ENCODE results near the gene LAMA3.

DNA sequence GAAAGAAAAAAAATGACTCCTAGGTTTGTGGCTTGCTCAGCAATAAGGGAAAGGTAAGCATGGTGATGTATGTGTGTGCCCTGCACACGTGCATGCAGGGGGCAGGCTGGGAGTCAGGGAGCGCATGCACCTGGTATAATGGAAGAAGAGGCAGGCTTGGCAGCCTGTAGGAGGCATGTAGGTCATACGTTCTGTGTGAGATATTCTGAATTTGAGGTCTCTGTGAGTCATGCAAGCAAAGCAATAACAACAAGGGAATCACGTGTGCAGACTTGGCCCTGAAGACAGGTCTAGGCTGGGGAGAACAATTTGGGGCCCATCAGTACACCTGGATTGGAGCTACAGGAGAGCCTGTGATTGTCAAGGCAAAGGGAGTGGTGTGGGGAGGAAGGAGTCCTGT lies 230.8 kb downstream of the LAMA3 start:
- TF ChIP-seq, protein P1, sequence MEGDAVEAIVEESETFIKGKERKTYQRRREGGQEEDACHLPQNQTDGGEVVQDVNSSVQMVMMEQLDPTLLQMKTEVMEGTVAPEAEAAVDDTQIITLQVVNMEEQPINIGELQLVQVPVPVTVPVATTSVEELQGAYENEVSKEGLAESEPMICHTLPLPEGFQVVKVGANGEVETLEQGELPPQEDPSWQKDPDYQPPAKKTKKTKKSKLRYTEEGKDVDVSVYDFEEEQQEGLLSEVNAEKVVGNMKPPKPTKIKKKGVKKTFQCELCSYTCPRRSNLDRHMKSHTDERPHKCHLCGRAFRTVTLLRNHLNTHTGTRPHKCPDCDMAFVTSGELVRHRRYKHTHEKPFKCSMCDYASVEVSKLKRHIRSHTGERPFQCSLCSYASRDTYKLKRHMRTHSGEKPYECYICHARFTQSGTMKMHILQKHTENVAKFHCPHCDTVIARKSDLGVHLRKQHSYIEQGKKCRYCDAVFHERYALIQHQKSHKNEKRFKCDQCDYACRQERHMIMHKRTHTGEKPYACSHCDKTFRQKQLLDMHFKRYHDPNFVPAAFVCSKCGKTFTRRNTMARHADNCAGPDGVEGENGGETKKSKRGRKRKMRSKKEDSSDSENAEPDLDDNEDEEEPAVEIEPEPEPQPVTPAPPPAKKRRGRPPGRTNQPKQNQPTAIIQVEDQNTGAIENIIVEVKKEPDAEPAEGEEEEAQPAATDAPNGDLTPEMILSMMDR (IDR thresholded peaks at IDR 0.05), result no peak
- TF ChIP-seq, protein P2, sequence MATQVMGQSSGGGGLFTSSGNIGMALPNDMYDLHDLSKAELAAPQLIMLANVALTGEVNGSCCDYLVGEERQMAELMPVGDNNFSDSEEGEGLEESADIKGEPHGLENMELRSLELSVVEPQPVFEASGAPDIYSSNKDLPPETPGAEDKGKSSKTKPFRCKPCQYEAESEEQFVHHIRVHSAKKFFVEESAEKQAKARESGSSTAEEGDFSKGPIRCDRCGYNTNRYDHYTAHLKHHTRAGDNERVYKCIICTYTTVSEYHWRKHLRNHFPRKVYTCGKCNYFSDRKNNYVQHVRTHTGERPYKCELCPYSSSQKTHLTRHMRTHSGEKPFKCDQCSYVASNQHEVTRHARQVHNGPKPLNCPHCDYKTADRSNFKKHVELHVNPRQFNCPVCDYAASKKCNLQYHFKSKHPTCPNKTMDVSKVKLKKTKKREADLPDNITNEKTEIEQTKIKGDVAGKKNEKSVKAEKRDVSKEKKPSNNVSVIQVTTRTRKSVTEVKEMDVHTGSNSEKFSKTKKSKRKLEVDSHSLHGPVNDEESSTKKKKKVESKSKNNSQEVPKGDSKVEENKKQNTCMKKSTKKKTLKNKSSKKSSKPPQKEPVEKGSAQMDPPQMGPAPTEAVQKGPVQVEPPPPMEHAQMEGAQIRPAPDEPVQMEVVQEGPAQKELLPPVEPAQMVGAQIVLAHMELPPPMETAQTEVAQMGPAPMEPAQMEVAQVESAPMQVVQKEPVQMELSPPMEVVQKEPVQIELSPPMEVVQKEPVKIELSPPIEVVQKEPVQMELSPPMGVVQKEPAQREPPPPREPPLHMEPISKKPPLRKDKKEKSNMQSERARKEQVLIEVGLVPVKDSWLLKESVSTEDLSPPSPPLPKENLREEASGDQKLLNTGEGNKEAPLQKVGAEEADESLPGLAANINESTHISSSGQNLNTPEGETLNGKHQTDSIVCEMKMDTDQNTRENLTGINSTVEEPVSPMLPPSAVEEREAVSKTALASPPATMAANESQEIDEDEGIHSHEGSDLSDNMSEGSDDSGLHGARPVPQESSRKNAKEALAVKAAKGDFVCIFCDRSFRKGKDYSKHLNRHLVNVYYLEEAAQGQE (IDR thresholded peaks at IDR 0.05; ENCODE audit: insufficient read depth in 1 of 2, low read depth in 2 of 2, low read length in 1 of 2), result no peak
- no peak for TF ChIP-seq POLR2AphosphoS5 (IDR thresholded peaks at IDR 0.05; ENCODE audit: low read depth, low read length)
- no peak for TF ChIP-seq TCF7L2 (IDR thresholded peaks at IDR 0.05; ENCODE audit: low read depth, low read length)

Data from Panc1 (cell line).